ENCODE results near the gene MRPL10. TPM values are rescaled to one million over a fixed set of nuclear protein-coding genes. Genes with fewer than 3 reads are reported as not detected.

The MRPL10 gene
- total RNA-seq, 1 experiment from 2014 or later = 67.2 TPM

GRCh38 chr17:47839071-47839470 lies 7.7 kb upstream of the MRPL10 start:
- Histone ChIP-seq H2AK5ac (ENCODE audit: insufficient read length, low read length) (no peak overlapping the region), H3K56ac (ENCODE audit: insufficient read length, low read depth, low read length) (no peak overlapping the region), H4K5ac (ENCODE audit: insufficient read length, low read depth, low read length) (no peak overlapping the region), H3K23me2 (ENCODE audit: insufficient read length, low read depth, low read length, poor library complexity, severe bottlenecking) (peaks cover 3% of the 10 kb centered on the region), H4K8ac (replicated peaks; ENCODE audit: insufficient read length, low read depth, low read length) (no peak overlapping the region), H4K91ac (ENCODE audit: insufficient read length, low read depth, low read length) (no peak overlapping the region), H2BK12ac (ENCODE audit: insufficient read length, low read depth, low read length) (no peak overlapping the region), H3K79me1 (ENCODE audit: insufficient read depth, low read depth, low read length, poor library complexity, severe bottlenecking) (no peaks in the 10 kb centered on the region), H3K27me3 (ENCODE audit: insufficient read depth, low read length) (no peaks in the 10 kb centered on the region), H3K4ac (ENCODE audit: low read depth, low read length) (no peak overlapping the region), H2BK20ac (ENCODE audit: low read depth, low read length, poor library complexity, severe bottlenecking) (no peak overlapping the region), H2BK15ac (ENCODE audit: low read depth, low read length) (no peak overlapping the region), H3K23ac (ENCODE audit: insufficient read length, low read depth, low read length) (no peak overlapping the region), H3T11ph (ENCODE audit: low read length) (no peak overlapping the region), H3K18ac (ENCODE audit: insufficient read length, low read depth, low read length) (no peak overlapping the region), H3K27ac (ENCODE audit: insufficient read length, low read depth, low read length) (no peak overlapping the region), H4K20me1 (ENCODE audit: control insufficient read depth, insufficient read depth, insufficient read length) (no peaks in the 10 kb centered on the region), H3K79me2 (ENCODE audit: insufficient read depth, low read length) (no peaks in the 10 kb centered on the region; the same call in 1 of the 2 replicates), H3K4me1 (ENCODE audit: insufficient read depth, low read length) (no peaks in the 10 kb centered on the region; the same call in 1 of the 2 replicates), H3K14ac (ENCODE audit: insufficient read depth, low read length) (no peak overlapping the region), H2BK120ac (ENCODE audit: low read depth, low read length, poor library complexity, severe bottlenecking) (no peak overlapping the region), H3K9ac (ENCODE audit: extremely low read depth, insufficient read length, low read length) (no peak overlapping the region), H2BK5ac (ENCODE audit: insufficient read length, low read length) (no peak overlapping the region), H3K4me2 (ENCODE audit: insufficient read depth, insufficient read length, low read length) (no peak overlapping the region), H2AFZ (ENCODE audit: low read length) (no peak overlapping the region), H3K9me3 (ENCODE audit: control insufficient read depth, low read depth, low read length) (no peaks in the 10 kb centered on the region)
- no peaks in the 10 kb centered on the region; a peak in 1 of 5 replicates for H3K9me3 Mint-ChIP-seq
- H3K4me3 Mint-ChIP-seq = no peak overlapping the region
- no peak for DNase-seq
- no CpG with 5 or more reads among the region's 5 CpGs for WGBS (ENCODE audit: extremely low coverage, insufficient read length, low lambda C conversion rate)
- no peak for TF ChIP-seq CTCF (conservative IDR thresholded peaks at IDR 0.05)
- H3K4me1 Mint-ChIP-seq = peaks cover 17 to 27% of the 10 kb centered on the region in 2 experiments
- peaks cover 0 to 20% (median 13%) of the 10 kb centered on the region in 3 experiments; a peak in 6 of 7 replicates for H3K36me3 Mint-ChIP-seq (ENCODE audit: insufficient read depth in 1 of 3, low read depth in 3 of 3)
- peaks cover 4% of the 10 kb centered on the region; the same call in 1 of the 2 replicates for H3K27me3 Mint-ChIP-seq (ENCODE audit: low read depth)
- H3K27ac Mint-ChIP-seq = no peak overlapping the region

Data from H9 (cell line).